HEK293 (cell line): ENCODE measurements around the gene GAREM1.

Experiments used
- CTCF ChIA-PET: fragments of 350-600 bp; formaldehyde crosslinking; extraction: SDS; loops from one replicate; lab custom pipeline; 2021; ENCODE audit warnings: antibody characterized with exemption; lab: Yijun Ruan, JAX
- POLR2A ChIA-PET: fragments of 300-600 bp; formaldehyde crosslinking; extraction: SDS; loops from one replicate; lab custom pipeline; 2020; ENCODE audit warnings: antibody characterized with exemption, inconsistent platforms; lab: Yijun Ruan, JAX
- H3K27ac ChIP-seq: fragments of 200-500 bp; sonication (Bioruptor generic); 2 replicates; pipeline ENCODE4 v1.5.1; 2014; ENCODE audit warnings: low read depth, low read length, control low read depth, inconsistent platforms; ENCODE audit errors: extremely low read depth
- H3K36me3 ChIP-seq, 2 experiments: fragments of 200-500 bp in 1 of 2; sonication (Bioruptor generic) in 1 of 2; 1 replicate in 1 of 2; 2 replicates in 1 of 2; pipeline ENCODE4 v1.5.1; 2014 to 2017; ENCODE audit warnings: inconsistent platforms in 2 of 2, low read length in 2 of 2; ENCODE audit not compliant: control insufficient read depth in 2 of 2, insufficient read depth in 1 of 2
- H3K4me1 ChIP-seq: fragments of 200-500 bp; sonication (Bioruptor generic); 2 replicates; pipeline ENCODE4 v1.5.1; 2014; ENCODE audit warnings: mild to moderate bottlenecking, low read length, inconsistent platforms; ENCODE audit not compliant: control insufficient read depth, insufficient read depth
- H3K4me3 ChIP-seq: 2 replicates; pipeline ENCODE4 v1.5.1; 2011; ENCODE audit warnings: low read depth, mild to moderate bottlenecking, control low read depth, low read length, moderate library complexity
- H3K9me3 ChIP-seq: fragments of 200-500 bp; sonication (Bioruptor generic); 2 replicates; pipeline ENCODE4 v1.5.1; 2014; ENCODE audit warnings: low read depth, low read length, inconsistent platforms; ENCODE audit not compliant: control insufficient read depth, insufficient read depth
- GLI4 ChIP-seq: fragments of 450-650 bp; formaldehyde crosslinking; IDR thresholded peaks from 2 replicates; pipeline ENCODE4 v1.5.1; 2016; ENCODE audit warnings: missing biosample characterization, missing genetic modification characterization
- OVOL3 ChIP-seq: fragments of 450-650 bp; formaldehyde crosslinking; IDR thresholded peaks from 2 replicates; pipeline ENCODE4 v1.5.1; 2016; ENCODE audit warnings: missing biosample characterization, missing genetic modification characterization
- SETDB1 ChIP-seq: IDR thresholded peaks from one replicate; pipeline ENCODE4 v1.6.1; 2017; ENCODE audit warnings: mild to moderate bottlenecking, low read length, moderate library complexity, mixed read lengths; ENCODE audit not compliant: insufficient read length
- ZNF19 ChIP-seq: fragments of 450-650 bp; formaldehyde crosslinking; IDR thresholded peaks from 2 replicates; pipeline ENCODE4; 2016; ENCODE audit warnings: missing biosample characterization, missing genetic modification characterization, low read depth
- ZNF221 ChIP-seq: fragments of 450-650 bp; formaldehyde crosslinking; IDR thresholded peaks from 2 replicates; pipeline ENCODE4 v1.5.1; 2017; ENCODE audit warnings: missing biosample characterization, missing genetic modification characterization, borderline replicate concordance
- ZNF354C ChIP-seq: fragments of 450-650 bp; formaldehyde crosslinking; IDR thresholded peaks from 2 replicates; pipeline ENCODE4 v1.5.1; 2016; ENCODE audit warnings: missing biosample characterization, missing genetic modification characterization, low read depth, borderline replicate concordance
- ZNF596 ChIP-seq: fragments of 450-650 bp; IDR thresholded peaks from 2 replicates; pipeline ENCODE4 v1.5.0; 2018; ENCODE audit warnings: missing biosample characterization, mild to moderate bottlenecking, missing genetic modification characterization, moderate library complexity
- ZNF670 ChIP-seq: fragments of 450-650 bp; formaldehyde crosslinking; IDR thresholded peaks from 2 replicates; pipeline ENCODE4 v1.5.1; 2016; ENCODE audit warnings: missing biosample characterization, missing genetic modification characterization, low read depth
- ZNF747 ChIP-seq: fragments of 450-650 bp; formaldehyde crosslinking; IDR thresholded peaks from 2 replicates; pipeline ENCODE4 v1.5.1; 2016; ENCODE audit warnings: missing biosample characterization, missing genetic modification characterization
- ZNF76 ChIP-seq: fragments of 450-650 bp; formaldehyde crosslinking; IDR thresholded peaks from 2 replicates; pipeline ENCODE4; 2016; ENCODE audit warnings: low read depth, missing biosample characterization, missing genetic modification characterization, borderline replicate concordance
- TF ChIP-seq, protein P1 (sequence below): fragments of 450-650 bp; formaldehyde crosslinking; IDR thresholded peaks from 2 replicates; pipeline ENCODE4 v1.5.1; 2016; ENCODE audit warnings: missing biosample characterization, missing genetic modification characterization, borderline replicate concordance
- TF ChIP-seq, protein P2 (sequence below): fragments of 450-650 bp; IDR thresholded peaks from 2 replicates; pipeline ENCODE4 v1.5.1; 2018; ENCODE audit warnings: missing biosample characterization, mild to moderate bottlenecking, missing genetic modification characterization
- TF ChIP-seq, protein P3 (sequence below): fragments of 450-650 bp; formaldehyde crosslinking; IDR thresholded peaks from 2 replicates; pipeline ENCODE4 v1.5.1; 2016; ENCODE audit warnings: missing biosample characterization, missing genetic modification characterization
- TF ChIP-seq, protein P4 (sequence below): fragments of 450-650 bp; formaldehyde crosslinking; conservative IDR thresholded peaks from 2 replicates; pipeline ENCODE4 v1.5.1; 2016; ENCODE audit warnings: low read depth, missing biosample characterization, missing genetic modification characterization
- TF ChIP-seq, protein P5 (sequence below): fragments of 450-650 bp; formaldehyde crosslinking; optimal IDR thresholded peaks from 2 replicates; pipeline ENCODE3; 2016; ENCODE audit warnings: missing biosample characterization, mild to moderate bottlenecking, missing genetic modification characterization
- TF ChIP-seq, protein P6 (sequence below): sonication (generic); formaldehyde crosslinking; IDR thresholded peaks from 2 replicates; pipeline ENCODE4 v1.8.1; 2022; ENCODE audit warnings: mild to moderate bottlenecking, moderate library complexity, missing genetic modification reagents

The GAREM1 gene

DNA sequence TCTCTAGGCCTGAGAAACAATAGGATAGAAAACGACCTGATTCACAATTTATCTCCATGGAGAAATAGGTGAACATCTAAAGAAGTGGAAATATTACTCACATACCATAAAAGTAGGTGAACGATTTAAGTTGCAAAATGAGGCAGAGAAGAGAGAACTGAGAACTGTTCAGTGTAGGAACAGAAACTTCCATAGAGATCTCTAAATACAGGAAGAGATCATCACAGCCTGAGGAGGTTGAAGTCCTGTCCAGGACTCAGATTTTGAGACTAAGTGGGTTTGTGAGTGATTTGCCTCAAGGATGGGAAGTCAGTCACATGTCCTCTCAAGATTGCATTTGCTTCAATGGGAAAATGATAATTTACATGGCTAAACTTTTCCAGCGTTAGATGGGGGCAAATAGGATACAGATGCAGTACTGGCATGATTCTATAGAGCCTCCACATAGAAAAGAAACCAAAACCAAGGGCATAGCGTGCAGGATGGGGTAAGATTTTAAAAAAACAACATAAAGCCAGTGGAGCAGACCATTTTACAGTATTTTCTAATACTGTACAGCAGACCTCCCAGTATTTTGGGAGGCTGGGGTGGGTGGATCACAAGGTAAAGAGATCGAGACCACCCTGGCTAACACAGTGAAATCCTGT is 212.0 kb downstream of the GAREM1 start (continued):
- TF ChIP-seq, protein P1, sequence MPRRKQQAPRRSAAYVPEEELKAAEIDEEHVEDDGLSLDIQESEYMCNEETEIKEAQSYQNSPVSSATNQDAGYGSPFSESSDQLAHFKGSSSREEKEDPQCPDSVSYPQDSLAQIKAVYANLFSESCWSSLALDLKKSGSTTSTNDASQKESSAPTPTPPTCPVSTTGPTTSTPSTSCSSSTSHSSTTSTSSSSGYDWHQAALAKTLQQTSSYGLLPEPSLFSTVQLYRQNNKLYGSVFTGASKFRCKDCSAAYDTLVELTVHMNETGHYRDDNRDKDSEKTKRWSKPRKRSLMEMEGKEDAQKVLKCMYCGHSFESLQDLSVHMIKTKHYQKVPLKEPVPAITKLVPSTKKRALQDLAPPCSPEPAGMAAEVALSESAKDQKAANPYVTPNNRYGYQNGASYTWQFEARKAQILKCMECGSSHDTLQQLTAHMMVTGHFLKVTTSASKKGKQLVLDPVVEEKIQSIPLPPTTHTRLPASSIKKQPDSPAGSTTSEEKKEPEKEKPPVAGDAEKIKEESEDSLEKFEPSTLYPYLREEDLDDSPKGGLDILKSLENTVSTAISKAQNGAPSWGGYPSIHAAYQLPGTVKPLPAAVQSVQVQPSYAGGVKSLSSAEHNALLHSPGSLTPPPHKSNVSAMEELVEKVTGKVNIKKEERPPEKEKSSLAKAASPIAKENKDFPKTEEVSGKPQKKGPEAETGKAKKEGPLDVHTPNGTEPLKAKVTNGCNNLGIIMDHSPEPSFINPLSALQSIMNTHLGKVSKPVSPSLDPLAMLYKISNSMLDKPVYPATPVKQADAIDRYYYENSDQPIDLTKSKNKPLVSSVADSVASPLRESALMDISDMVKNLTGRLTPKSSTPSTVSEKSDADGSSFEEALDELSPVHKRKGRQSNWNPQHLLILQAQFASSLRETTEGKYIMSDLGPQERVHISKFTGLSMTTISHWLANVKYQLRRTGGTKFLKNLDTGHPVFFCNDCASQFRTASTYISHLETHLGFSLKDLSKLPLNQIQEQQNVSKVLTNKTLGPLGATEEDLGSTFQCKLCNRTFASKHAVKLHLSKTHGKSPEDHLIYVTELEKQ (tag by site-specific recombination) = no peak
- TF ChIP-seq ZNF19 (tag by site-specific recombination) = no peak
- no peak for TF ChIP-seq ZNF747 (tag by site-specific recombination)

DNA sequence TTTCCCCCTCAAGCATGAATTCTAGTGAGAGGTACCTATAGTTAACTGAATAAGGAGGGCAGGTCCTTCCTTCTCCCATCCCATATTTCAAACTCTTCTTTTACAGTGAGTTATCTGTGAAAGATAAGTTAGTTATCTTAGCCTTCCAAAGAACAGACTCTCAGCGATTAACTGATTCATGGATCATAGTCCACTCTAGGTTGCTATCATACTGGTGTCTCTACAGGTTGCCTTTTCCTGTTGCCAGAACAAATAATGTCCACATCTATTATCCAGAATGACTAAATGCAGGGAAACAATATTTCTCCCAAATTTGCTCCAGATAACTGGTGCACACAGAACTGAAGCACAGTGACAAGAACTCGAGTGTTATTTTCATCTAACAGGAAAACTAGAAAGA is 212.5 kb downstream of the GAREM1 start:
- Histone ChIP-seq H3K27ac (no peak overlapping the region), H3K4me3 (no peak overlapping the region), H3K9me3 (no peaks in the 10 kb centered on the region), H3K4me1 (no peaks in the 10 kb centered on the region), H3K36me3 (no peaks in the 10 kb centered on the region)
- ChIA-PET POLR2A (no interaction called here), CTCF (interaction anchor here (0.6 kb wide), 1 partner anchor 12 kb away, joined by 6 read pairs; no protein-coding TSS in a partner anchor)
- TF ChIP-seq, protein P2, sequence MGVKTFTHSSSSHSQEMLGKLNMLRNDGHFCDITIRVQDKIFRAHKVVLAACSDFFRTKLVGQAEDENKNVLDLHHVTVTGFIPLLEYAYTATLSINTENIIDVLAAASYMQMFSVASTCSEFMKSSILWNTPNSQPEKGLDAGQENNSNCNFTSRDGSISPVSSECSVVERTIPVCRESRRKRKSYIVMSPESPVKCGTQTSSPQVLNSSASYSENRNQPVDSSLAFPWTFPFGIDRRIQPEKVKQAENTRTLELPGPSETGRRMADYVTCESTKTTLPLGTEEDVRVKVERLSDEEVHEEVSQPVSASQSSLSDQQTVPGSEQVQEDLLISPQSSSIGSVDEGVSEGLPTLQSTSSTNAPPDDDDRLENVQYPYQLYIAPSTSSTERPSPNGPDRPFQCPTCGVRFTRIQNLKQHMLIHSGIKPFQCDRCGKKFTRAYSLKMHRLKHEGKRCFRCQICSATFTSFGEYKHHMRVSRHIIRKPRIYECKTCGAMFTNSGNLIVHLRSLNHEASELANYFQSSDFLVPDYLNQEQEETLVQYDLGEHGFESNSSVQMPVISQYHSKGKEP (tag by site-specific recombination) = no peak
- no peak for TF ChIP-seq ZNF670
- TF ChIP-seq ZNF596 (tag by site-specific recombination) = no peak
- TF ChIP-seq, protein P3, sequence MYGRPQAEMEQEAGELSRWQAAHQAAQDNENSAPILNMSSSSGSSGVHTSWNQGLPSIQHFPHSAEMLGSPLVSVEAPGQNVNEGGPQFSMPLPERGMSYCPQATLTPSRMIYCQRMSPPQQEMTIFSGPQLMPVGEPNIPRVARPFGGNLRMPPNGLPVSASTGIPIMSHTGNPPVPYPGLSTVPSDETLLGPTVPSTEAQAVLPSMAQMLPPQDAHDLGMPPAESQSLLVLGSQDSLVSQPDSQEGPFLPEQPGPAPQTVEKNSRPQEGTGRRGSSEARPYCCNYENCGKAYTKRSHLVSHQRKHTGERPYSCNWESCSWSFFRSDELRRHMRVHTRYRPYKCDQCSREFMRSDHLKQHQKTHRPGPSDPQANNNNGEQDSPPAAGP (tag by site-specific recombination) = no peak
- no peak for TF ChIP-seq ZNF76 (tag by site-specific recombination)
- no peak for TF ChIP-seq ZNF354C (tag by site-specific recombination)
- TF ChIP-seq SETDB1 = no peak
- no peak for TF ChIP-seq OVOL3 (tag by site-specific recombination)
- TF ChIP-seq, protein P4, sequence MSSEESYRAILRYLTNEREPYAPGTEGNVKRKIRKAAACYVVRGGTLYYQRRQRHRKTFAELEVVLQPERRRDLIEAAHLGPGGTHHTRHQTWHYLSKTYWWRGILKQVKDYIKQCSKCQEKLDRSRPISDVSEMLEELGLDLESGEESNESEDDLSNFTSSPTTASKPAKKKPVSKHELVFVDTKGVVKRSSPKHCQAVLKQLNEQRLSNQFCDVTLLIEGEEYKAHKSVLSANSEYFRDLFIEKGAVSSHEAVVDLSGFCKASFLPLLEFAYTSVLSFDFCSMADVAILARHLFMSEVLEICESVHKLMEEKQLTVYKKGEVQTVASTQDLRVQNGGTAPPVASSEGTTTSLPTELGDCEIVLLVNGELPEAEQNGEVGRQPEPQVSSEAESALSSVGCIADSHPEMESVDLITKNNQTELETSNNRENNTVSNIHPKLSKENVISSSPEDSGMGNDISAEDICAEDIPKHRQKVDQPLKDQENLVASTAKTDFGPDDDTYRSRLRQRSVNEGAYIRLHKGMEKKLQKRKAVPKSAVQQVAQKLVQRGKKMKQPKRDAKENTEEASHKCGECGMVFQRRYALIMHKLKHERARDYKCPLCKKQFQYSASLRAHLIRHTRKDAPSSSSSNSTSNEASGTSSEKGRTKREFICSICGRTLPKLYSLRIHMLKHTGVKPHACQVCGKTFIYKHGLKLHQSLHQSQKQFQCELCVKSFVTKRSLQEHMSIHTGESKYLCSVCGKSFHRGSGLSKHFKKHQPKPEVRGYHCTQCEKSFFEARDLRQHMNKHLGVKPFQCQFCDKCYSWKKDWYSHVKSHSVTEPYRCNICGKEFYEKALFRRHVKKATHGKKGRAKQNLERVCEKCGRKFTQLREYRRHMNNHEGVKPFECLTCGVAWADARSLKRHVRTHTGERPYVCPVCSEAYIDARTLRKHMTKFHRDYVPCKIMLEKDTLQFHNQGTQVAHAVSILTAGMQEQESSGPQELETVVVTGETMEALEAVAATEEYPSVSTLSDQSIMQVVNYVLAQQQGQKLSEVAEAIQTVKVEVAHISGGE (tag by site-specific recombination) = no peak
- TF ChIP-seq, protein P5, sequence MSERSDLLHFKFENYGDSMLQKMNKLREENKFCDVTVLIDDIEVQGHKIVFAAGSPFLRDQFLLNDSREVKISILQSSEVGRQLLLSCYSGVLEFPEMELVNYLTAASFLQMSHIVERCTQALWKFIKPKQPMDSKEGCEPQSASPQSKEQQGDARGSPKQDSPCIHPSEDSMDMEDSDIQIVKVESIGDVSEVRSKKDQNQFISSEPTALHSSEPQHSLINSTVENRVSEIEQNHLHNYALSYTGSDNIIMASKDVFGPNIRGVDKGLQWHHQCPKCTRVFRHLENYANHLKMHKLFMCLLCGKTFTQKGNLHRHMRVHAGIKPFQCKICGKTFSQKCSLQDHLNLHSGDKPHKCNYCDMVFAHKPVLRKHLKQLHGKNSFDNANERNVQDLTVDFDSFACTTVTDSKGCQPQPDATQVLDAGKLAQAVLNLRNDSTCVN = no peak
- TF ChIP-seq, protein P6, sequence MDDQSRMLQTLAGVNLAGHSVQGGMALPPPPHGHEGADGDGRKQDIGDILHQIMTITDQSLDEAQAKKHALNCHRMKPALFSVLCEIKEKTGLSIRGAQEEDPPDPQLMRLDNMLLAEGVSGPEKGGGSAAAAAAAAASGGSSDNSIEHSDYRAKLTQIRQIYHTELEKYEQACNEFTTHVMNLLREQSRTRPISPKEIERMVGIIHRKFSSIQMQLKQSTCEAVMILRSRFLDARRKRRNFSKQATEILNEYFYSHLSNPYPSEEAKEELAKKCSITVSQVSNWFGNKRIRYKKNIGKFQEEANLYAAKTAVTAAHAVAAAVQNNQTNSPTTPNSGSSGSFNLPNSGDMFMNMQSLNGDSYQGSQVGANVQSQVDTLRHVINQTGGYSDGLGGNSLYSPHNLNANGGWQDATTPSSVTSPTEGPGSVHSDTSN (CRISPR knock-in tag) = no peak
- TF ChIP-seq ZNF221 (tag by site-specific recombination) = no peak
- TF ChIP-seq GLI4 = no peak
